B cell (primary cell): ENCODE measurements around the gene MAST2.

Experiments used
- EZH2 ChIP-seq: IDR thresholded peaks from 2 replicates; pipeline ENCODE4 v1.6.1; 2012; ENCODE audit warnings: borderline replicate concordance, low read depth, mild to moderate bottlenecking, moderate library complexity, low read length; ENCODE audit not compliant: insufficient read depth, poor library complexity, severe bottlenecking
- TF ChIP-seq, protein P1 (sequence below): fragments of 200-600 bp; IDR thresholded peaks from one replicate; pipeline ENCODE4 v1.8.0; 2022; ENCODE audit warnings: antibody characterized with exemption, mild to moderate bottlenecking

DNA sequence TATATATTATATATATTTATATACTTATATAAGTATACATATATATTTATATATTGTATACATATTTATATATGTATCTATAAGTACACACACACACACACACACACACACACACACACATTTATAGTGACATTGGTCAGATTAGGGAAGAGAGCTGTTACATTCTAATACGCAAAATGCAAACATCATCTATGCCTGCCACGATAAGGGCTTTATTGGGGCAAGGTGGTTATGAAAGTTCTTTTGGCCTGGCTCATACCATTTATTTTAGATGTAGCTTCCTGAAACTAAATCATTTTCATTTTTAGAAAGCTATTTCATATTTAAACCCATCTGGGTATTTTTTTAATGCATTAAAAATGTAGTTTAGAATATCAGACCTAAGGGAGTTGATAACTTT, 82.8 kb downstream of the MAST2 start:
- TF ChIP-seq, protein P1, sequence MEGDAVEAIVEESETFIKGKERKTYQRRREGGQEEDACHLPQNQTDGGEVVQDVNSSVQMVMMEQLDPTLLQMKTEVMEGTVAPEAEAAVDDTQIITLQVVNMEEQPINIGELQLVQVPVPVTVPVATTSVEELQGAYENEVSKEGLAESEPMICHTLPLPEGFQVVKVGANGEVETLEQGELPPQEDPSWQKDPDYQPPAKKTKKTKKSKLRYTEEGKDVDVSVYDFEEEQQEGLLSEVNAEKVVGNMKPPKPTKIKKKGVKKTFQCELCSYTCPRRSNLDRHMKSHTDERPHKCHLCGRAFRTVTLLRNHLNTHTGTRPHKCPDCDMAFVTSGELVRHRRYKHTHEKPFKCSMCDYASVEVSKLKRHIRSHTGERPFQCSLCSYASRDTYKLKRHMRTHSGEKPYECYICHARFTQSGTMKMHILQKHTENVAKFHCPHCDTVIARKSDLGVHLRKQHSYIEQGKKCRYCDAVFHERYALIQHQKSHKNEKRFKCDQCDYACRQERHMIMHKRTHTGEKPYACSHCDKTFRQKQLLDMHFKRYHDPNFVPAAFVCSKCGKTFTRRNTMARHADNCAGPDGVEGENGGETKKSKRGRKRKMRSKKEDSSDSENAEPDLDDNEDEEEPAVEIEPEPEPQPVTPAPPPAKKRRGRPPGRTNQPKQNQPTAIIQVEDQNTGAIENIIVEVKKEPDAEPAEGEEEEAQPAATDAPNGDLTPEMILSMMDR, result no peak
- TF ChIP-seq EZH2, result no peak
